Liver (tissue), 3 donors: ENCODE measurements around the gene RAB27B.

Experiments used
- CTCF ChIP-seq: fragments of 150-350 bp; IDR thresholded peaks from 2 replicates; pipeline ENCODE4 v1.5.1; 2017; ENCODE audit warnings: improper control_type of control experiment, low read depth, low read length; ENCODE audit not compliant: missing input control
- NR2F2 ChIP-seq: IDR thresholded peaks from 2 replicates; pipeline ENCODE4 v1.6.1; 2016; ENCODE audit warnings: antibody characterized with exemption
- RAD21 ChIP-seq, 2 donors: IDR thresholded peaks; 2 replicates each; pipeline ENCODE4 v1.6.1; 2016; ENCODE audit warnings: antibody characterized with exemption in 2 of 2, mild to moderate bottlenecking in 2 of 2
- RXRA ChIP-seq, 2 donors: IDR thresholded peaks; 2 replicates each; pipeline ENCODE4 v1.6.1; 2017 to 2018; ENCODE audit warnings: antibody characterized with exemption in 2 of 2, mild to moderate bottlenecking in 1 of 2
- TAF1 ChIP-seq: conservative IDR thresholded peaks from 2 replicates; pipeline ENCODE4 v1.6.1; 2016; ENCODE audit warnings: antibody characterized with exemption, mild to moderate bottlenecking
- donor health status: healthy.
- donor health status: healthy.

GRCh38 chr18:54786206-54786605 lies 42.1 kb upstream of the RAB27B start:
- TF ChIP-seq CTCF (no peak), RXRA (IDR thresholded peaks at IDR 0.05) (no peak), TAF1 (no peak), NR2F2 (no peak), RAD21 (IDR thresholded peaks at IDR 0.05) (no peak)
